ENCODE data around the gene CORO1C.
"Not testable (repeated sequence)": the region's sequence is repeated elsewhere in the genome, so short reads cannot be mapped to it uniquely, and the experiment has no call there.

The CORO1C gene

DNA sequence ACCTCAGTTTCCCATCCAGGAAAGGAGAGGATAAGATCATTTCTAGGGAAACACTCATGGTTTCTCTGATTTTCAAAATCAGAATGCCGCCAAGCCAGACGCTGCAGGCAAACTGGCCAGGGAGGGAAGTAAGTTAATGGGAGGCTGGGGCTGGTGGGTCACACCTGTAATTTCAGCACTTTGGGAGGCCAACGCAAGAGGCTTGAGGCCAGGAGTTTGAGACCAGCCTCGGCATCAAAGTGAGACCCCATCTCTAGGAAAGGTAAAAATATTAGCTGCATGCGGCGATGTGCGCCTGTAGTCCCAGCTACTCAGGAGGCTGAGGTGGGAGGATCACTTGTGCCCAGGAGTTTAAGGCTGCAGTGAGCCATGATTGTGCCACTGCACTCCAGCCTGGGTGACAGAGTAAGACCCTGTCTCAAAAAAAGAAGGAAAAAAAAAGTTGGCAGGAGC, 98.2 kb downstream of the CORO1C start:
- no peak for DNase-seq

DNA sequence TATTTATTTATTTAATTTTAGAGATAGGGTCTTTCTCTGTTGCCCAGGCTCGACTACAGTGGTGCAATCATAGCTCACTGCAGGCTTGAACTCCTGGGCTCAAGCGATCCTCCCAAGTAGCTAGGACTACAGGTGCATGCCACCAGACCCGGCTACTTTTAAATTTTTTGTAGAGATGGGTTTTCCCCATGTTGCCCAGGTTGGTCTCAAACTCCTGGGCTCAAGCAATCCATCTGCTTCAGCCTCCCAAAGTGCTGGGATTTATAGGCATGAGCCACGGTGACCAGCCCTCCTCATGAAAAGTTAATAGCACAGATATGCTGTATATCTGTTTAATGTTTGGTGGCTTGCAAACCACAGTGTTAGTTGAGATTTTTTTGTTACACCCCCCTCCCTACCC, 100.1 kb downstream of the CORO1C start:
- DNase-seq, result not testable (repeated sequence)

DNA sequence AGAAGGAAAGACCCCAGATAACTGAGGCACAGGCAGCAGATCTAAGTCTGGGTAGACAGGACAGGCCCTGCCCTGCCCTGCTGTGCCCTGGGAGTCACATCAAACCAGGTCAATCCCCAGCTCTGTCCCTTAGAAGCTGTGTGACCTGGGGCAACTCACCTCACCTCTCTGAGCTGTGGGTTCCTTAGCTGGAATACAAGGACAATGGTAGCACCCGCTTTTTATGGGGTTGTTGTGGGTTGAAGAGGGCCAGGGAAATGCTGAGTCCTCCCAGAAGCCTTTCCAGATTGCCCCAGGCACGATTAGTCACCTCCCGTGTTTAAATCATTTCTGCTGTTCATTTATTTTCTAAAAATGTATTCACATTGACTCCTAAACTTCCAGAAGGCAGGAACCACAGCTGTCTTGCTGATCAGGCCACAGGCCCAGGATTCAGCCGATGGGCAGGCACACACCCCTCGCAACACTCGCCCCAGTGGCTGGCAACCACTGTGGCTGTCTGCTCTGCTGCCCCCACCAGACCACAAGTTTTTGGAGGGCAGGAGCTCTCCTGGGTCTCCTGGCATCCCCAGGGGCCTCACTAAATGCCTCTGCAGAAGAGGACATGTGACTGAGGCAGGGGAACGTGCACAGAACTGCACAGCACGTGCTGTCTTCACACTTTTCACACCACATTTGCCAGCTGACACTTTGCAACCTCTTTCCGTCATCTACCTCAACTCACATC, 100.7 kb downstream of the CORO1C start:
- peak; percentile 71 for DNase-seq

DNA sequence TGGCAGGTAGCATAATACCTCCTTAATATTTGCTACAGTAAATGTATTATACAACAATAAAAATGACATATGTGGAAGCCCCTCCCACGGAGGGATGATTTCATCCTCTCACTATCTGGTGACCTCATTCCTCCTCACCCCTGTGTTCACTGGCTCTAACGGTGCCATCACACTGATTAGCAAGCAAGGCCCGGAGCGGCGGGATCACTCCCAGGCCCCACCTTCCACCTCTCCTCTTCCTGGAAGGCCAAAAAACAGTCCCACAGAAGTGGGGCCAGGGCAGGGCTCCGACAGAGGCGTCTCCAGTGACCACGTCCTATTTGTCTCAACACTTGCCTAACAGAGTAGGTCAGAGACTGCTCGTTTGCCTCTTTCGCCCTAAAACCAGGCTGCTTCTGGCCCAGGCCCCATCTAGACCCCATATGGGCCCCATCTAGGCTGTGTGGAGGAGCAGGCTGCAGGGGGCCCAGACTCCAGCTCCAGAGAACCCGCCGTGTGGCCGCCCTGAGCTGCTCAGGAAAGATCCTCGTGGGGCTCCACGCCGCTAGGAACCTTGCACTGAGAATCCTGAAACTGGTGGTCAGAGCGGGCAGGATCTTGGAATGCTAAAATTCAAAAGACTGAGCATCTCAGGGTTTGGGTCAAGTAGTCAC, 101.4 kb downstream of the CORO1C start:
- DNase-seq, result peak; percentile 44

DNA sequence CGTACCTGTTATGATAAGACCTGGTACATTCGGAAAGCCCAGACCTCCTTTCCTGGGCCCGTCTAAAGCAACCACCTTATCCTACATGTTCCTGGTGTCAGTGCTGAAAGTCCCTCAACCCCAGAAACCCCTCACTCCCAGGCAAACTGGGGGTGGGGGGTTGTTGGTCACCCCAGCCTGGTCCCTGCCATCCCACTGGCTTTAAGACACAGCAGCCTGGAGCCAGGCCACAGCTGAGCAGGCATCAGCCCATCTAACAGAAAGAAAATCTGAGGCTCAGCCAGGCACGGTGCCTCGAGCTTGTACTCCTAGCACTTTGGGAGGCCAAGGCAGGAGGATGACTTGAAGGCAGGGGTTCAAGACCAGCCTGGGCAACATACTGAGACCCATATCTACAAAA, 102.2 kb downstream of the CORO1C start:
- no peak for DNase-seq

DNA sequence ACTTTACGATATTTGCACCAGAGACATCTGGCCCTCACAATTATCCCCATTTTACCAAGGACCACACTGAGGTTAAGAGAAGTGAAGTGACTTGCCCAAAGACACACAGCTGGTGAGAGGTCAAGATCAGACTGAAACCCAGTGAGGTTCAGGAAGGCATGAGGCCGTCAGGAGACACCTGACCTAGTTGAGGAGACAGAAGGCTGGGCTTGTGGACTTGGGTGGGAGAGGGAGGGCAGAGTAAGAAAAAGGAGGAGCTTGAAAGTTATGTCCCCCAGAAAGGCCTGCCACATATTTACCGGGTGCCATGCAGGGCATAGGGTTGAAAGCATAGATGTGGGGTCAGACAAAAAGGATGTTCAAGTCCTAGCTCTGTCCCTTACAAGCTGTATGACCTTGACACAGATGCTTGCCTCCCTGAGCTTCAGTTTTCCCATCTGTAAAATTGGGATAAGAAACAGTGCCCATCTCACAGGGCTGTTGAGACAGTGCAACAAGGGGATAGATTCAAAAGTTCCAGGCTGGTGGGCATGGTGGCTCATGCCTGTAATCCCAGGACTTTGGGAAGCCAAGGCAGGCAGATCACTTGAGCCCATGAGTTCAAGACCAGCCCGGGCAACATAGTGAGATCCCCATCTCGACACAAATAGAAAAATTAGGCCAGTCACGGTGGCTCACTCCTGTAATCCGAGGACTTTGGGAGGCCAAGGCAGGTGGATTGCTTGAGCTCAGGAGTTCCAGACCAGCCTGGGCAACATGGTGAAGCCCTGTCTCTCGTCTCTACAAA, 104.0 kb downstream of the CORO1C start:
- DNase-seq, result no peak

DNA sequence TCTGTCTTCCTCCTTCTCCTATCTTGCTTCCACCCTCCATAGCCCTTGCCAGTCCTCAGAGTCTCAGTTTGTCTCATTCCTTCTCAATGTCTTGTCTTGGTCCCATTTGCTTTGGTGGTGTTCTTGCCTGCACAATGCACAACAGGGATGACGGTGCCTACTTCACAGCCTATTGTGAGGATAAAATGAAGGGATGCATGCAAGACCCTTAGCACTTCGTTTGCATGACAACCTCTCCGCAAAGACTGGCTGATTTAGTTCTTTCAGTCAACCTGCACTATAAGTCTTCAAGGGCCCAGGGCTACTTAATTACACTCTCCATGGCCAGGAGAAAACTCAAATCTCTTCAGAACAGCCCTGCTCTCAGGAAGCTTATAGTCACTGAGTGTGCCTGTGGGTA, 106.1 kb downstream of the CORO1C start:
- DNase-seq, result no peak

DNA sequence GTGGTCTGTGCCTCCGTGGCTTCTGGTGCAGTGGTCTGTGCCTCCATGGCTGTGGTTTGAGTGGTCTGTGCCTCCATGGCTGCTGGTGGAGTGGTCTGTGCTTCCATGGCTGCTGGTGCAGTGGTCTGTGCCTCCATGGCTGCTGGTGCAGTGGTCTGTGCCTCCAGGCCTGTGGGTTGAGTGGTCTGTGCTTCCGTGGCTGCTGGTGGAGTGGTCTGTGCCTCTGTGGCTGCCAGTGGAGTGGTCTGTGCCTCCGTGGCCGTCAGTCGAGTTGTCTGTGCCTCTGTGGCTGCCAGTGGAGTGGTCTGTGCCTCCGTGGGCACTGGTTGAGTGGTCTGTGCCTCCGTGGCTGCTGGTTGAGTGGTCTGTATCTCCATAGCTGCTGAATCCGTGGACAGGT, 107.7 kb downstream of the CORO1C start:
- DNase-seq, result no peak

DNA sequence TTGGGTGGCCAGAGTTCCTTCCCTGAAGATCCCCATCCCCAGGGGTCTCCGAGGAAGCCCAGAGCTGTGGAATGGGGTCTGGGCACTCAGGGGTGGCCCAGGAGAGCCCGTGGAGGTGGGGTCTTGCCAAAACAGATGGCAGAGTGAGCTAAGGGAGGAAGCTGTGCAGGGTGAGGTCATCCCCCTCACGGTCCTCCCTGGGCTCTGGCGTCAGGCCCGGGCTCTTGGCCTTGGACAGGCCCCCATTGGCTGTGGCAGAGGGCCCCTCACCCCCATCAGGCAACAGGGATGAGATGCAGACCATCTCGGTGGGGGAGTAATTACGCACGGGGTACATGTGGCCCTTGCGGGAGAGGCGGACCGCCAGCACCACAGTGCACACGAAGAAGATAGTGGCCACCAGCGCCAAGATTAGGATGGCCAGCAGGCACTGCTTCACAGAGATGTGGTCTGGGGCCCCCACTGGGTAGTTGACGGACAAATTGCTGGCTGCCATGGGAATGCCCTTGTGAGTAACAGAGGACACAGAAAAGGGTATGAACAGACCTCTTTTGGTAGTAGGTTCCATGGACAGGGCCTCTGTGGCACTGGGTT, 108.3 kb downstream of the CORO1C start:
- no peak for DNase-seq

DNA sequence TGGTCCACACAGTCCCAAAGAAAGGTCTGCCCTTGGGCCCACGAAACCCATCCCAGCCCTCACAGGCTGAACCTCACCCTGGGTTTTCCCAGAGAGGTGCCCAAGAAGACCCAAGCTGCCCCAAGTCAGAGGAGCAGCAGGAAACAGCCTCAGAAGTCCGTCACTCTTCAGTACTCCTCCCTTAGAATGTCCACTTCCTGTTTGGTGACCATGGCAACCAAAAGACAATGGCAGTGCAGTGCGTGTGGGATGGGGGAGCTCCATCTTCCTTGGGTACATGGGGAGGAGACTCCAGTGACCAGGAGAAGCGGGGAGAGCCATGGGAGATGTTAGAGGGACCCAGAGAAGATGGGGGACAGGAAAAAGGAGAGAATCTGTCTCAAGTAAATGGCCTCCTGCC, 108.9 kb downstream of the CORO1C start:
- no peak for DNase-seq

DNA sequence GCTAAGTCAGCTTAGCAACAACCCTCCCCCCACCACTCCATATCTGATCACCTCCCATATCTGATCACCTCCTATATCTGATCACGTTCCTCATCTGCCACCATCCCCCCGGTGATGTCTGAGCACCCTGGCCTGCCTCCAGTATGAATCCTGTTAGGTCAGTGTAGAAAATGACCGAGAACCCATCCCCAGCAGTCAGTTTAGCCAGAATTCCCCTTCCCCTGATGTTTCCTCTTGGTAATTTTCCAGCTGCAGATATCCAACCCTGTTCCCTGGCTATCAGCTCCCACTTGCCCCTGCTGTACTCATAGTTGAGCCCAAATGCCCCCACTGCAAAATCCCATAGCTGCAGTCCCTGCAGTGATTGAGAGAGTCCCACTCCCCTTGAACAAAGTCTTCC, 110.2 kb downstream of the CORO1C start:
- DNase-seq, result no peak

DNA sequence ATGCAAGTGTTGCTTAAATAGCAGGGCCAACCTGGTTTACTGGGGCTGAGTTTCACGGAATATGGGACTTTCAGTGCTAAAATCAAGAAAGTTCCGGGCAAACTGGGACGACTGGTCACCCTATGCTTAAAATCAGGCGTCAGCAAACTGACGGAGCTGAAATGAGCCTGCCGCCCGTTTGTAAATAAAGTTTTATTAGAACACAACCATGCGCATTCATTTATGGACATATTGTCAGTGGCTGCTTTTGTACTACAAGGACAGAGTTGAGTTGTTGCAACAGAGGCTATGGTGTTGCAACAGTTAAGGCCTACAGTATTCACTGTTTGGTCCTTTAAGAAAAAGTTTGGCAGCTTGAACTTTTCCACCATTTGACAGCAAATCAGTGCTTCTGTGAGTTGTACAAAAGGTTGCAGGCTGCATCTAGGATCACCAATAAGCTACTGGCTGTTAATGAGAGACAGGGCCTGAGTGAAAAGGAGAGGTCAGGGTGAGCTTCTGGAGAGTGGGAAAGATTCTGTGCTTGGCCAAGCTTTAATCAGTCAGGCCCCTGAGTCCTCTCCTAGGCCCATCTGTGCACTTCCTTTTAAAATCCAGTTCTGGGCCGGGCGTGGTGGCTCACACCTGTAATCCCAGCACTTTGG, 111.0 kb downstream of the CORO1C start:
- no peak for DNase-seq

DNA sequence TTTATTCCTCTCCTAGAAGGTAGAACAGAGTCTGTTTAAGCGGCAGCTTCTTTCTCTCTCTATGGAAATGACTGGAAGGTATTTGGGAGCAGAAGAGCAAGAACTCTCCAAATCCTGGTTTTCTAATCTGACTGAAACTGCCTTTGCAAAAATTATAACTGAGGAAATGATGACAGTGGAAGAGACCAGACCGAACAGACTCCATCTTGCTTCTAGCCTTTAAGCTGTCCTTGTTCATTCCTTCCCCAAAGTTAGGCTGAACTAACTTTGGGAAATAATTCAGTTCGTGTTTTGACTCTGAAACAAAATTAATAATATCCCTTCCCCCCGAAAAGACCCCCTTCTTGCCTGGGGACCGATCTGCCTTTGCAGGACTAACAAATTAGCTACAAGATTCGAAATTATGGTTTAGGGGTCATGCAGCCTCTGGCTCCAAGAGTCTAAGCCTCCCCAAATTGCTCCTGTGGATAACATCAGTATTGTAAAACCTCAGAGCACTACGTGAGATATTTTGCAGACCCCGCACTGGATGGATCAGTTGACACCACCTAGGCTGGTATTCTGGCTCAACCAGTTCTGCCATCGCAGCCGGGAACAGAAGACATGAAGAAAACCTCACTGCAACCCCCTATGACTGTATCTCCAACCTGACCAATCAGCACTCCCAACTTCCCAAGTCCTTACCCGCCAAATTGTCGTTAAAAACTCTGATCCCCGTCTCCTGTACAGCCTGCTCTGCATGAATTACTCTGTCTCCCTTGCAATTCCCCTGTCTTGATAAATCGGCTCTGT, 111.8 kb downstream of the CORO1C start:
- DNase-seq, result no peak

DNA sequence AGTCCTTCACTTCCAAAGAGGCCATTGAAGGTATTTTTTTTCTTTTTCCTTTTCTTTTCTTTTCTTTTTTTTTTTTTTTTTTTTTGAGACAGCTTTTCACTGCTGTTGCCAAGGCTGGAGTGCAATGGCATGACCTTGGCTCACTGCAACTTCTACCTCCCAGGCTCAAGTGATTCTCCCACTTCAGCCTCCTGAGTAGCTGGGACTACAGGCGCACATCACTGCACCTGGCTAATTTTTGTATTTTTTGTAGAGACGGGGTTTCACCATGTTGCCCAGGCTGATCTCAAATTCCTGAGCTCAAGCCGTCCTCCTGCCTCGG, 112.4 kb downstream of the CORO1C start:
- DNase-seq, result not testable (repeated sequence)

DNA sequence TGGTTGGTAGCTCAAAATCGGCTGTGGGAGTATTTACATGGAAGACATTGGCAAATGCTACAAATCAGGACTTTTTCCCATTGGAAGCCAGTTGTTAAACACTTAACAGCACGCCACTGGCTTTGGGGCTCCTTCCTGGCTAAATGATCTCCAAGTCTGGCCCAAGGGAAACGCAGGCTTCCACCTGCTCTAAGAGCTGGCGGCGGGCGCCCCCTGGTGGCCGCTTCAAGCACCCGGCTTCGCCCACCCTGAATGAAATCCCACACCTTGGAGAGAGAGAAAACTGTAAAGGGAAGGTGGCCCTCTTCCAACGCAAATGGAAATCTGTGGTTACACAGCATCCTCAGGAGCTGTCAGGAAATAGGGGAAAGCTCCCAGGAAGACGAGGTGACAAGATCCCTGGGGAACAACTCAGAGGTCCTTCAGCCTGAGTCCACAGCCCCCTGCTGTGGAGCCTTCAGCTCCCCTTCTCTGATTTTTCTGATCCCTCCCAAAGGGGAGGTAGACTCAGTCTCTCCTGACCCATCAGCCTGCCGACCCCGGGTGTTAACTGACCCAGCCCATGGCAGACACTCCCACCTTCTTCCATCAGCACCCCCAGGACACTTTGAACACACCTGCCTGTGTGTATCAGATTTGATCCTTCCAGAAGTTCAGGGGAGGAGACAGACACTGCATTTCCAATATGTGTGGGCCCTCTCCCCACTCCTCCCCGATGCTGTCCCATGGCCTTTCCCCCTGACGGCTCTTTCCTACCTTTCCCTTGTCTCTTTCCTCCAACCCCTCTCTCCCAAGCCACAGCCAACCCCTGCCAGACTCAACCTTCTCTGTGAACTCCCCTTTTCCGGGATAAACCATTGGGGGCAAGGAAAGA, 113.0 kb downstream of the CORO1C start:
- DNase-seq, result peak; percentile 63

DNA sequence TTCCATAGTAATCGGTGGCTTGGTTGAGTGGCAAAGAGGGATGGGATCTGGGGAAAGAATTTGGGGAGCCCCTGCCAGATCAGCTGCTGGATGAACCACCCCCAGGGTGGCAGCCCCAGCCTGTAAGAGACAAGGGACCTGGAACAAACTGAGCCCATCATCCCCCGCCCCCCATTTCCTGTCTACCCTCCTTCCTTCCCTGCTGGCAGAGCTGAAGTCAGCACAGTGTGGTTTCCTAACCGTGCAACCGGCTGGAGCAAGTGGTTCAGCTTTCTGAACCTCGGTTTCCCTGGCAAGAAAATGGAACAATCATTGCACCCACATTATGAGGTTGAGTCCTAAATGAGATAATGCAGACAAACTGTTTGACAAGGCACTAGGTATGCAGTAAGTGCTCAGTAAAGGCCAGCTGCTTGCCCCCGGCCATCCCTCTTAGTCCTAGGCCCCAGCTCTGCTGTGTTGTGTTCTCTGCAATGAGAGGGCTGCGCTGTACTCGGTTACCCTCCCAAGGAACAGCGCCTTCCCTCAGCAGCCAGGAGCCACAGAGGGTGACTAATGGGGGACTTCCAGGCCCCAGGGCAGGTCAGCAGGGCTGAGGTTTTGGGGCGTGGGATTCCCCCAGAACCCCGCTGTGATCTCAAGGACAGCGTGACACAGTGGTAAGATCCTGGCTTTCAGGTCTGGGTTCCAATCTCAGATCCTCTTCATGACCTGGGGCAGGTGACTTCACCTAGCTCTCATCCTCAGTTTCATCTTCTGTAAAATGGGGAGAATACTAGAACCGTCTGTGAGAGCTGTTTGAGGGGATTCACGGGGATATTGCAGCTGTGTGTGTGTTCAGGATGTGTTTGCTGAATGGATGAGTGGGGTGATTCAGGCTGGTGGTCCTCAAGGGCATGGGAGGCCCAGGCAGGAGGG, 114.1 kb downstream of the CORO1C start:
- DNase-seq, result peak; percentile 15

DNA sequence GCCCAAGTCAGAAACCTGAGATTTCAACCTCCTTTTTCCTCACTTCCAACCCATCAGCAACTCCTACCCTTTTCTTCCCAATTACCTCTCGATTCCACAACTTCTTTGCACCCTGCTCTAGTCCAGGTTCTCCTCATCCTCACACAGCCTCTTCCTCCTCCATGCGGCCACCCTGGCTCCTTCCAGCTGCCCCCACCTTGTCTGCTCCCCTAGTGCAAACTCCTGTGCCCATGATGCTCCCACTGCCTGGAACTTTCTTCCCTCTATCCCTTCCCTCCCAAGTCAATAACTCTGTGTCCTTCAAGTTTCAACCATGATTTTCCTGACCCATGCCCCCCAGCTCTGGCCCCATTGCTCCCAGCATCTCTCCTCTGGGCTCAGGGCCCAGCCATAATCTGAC, 115.0 kb downstream of the CORO1C start:
- DNase-seq, result no peak

DNA sequence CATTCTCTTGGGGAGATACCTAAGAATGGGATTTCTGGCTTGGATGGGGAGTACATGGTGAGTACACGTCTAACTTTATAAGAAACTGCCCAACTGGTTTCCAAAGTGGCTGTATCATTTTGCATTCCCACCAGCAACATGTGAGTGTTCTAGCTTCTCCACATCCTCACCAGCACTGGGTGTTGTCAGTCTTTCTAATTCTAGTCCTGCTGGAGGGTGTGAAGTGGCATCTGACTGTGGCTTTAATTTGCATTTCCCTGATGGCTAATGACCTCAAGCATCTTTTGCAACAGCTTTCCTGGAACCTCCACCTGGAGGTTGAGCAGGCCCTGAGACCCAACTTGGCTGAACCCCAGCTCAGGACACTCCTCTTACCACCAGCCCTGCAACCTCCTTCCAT, 115.4 kb downstream of the CORO1C start:
- no peak for DNase-seq

DNA sequence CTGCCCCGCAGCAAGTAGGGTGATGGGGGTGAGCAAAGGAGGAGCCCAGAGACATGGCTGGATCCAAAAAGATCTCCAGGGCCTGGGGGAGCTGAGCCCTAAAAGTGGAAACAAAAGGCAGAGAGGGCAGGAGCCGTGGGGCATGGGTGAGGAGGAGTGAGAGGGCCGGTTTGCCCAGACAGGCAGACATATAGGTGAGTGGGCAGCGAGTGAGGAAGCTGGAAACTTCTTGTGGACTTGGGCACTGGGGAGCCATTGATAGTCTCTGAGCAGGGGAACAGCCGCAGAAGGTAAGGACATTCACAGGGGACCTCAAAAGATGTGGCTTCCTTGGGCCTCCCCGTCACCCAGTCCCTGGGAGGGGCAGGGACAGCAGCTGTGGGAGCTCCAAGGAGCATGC, 116.7 kb downstream of the CORO1C start:
- no peak for DNase-seq

DNA sequence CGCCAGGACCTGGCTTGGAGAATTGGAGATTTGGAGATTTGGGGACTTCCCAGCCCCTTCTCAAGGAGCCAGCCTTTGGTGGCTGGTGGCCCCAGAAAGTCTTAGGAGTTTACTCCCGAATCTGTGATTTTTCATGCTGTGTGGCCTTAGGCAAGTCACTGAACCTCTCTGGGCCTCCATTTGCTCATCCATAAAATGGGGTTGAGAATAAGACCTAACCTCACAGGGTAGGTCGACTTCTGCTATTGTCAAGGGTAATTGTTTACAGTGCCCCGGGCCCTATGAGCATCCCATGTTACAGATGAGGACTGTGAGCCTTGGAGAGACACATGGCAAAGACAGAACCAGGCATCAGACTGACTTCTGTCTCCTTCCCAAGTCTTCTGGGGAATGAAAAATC, 117.3 kb downstream of the CORO1C start:
- no peak for DNase-seq

Data from T1000 (cell line).